ENCODE data around the gene CCK.

Gene CCK

DNA sequence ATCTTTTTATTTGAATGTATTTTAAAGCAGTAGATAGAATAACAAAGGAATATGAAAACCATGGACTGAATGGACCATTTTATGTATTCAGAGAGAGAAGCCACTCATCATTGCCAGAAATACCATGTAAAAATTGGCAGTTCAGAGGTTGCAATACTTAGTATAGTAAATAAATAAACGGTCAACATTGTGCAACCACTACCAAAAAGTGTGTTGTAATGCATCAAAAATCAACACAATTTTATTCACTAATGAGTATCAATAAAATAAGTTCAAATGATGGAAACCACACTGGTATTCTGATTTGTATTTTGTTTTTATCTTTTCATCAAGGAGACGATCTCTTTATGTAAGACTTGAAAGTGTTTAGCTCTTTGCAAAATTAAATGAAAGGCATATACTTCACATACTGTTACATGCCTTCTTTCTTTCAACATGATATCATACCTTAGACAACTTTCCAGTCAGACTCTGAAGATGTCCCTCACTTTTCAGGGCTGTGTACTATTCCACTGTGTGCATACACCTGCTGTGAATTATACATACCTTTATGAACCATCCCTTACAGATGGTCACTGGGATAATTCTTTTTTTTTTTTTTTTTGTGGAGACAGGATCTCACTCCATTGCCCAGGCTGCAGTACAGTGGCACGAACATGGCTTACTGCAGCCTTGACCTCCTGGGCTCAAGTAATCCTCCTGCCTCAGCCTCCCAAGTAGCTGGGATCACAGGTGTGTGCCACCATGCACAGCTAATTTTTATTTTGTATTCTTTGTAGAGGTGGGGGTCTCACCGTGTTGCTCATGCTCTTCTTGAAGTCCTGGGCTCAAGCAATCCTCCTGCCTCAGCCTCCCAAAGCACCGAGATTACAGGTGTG, 40.3 kb downstream of the CCK start:
- DNase-seq (ENCODE audit: low read depth in 2 of 2) = no peak

DNA sequence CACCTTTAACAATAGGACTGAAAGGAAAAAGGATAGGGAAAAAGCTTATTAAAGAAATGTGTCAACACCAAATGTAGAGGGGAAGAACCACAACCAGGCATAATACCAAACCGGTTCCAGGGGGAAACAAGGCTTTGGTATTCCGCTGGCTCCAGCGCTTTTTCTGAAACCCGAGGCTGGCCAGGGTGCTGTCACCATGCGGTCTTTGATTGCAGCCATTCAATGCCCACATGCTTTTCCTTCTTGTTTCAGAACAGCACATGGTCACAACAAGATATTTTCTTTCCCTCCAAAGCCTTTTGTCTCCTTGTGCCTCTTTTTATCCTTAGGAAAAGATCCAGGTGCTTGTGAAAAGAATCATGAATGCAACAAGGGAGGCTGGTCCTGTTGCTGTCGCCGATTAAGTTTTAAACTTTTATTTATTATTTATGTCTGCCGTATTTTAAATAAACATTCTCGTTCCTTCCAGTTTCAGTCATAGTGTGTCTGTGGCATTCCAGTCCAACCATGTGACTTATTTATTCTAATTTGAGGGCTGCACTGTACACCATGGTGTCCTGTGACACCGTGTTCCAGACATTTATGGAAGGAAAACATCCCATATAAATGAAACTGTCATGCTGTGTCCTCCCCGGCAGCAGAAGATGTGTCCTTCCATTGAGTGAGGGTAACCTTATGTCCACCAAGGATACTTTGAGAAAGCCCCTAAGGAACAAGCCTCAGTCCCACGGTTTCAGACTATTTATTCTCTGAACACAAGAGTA, 41.1 kb downstream of the CCK start:
- DNase-seq (ENCODE audit: low read depth in 2 of 2) = no peak

DNA sequence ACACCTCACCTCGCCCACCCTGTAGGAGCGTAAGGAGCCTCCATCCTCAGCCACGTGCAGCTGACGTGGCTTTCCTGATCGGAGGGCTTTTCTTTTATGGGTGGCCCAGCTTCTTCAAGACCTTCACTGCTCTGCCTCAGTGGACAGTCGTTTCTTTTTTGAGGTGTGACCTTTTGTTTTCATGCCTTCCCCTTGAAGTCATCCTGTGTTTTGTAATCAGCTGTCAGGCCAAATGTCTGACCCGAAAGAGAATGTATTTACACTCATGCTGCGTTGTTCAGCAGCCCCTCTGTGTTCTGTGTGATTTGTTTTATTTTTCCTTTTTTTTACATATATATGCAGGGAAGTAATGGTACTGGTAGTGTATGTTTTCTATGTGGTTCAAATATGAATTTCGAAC, 41.8 kb downstream of the CCK start:
- DNase-seq (ENCODE audit: low read depth in 2 of 2) = no peak

- DNase-seq (ENCODE audit: low read depth in 2 of 2) = no peak
These were observed 42.9 kb downstream of the CCK start for GRCh38 chr3:42222942-42223693.

DNA sequence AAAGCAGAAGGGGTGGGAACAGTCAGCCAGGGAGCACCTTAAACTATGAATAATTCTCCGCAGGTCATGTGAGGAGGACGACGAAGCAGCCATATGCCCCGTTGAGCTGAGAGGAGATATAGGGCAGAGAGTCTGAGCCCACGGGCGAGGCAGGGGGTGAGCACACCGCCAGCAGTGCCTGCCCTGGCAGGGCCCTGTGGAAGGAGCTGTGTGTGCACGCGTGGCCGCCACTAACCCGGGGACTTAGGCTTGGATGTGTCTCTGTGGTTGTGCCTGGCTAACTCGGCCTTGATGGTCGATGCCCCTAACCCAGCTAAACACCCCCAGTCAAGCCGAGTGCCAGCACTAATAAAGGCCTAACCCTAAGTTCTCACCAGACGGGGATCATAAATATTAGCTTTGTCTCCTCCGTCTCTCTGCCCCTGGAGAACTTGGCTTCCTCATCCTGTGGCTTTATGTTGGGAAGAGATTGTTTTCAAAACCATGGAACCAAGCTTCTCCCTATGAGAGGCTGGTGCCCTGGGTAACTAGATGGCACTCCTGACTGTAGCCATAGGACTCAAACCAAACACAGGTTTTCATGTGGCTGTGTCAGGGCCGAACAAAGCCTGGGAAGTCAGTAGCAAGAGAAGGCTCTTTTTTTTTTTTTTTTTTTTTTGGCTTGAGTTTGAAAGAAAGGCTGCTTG, 45.4 kb downstream of the CCK start:
- DNase-seq (ENCODE audit: low read depth in 2 of 2) = no peak

- no peak for DNase-seq (ENCODE audit: low read depth in 2 of 2)
These were observed 49.1 kb downstream of the CCK start for GRCh38 chr3:42216931-42217333.

DNA sequence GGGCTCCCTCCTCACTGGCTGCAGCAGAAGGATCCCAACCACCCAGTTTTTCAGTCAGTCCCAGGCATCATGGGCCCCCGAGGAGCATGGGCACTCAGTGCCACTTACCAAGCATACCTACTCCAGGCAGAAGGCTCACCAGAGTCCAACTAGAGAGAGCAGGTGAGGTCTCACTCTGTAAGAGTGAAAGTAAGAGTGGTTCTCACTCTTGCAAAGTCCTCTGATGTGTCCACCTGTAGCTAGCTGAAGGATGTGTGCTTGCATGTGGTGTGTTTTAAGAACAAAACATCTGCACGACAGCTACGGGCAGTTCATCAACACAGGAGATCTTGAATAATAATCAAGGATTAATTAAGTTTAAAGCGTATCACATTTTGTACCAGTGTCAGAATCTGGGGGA, 49.7 kb downstream of the CCK start:
- DNase-seq (ENCODE audit: low read depth in 2 of 2) = no peak

- DNase-seq (ENCODE audit: low read depth in 2 of 2) = no peak
These were observed 51.3 kb downstream of the CCK start for GRCh38 chr3:42214565-42215283.

DNA sequence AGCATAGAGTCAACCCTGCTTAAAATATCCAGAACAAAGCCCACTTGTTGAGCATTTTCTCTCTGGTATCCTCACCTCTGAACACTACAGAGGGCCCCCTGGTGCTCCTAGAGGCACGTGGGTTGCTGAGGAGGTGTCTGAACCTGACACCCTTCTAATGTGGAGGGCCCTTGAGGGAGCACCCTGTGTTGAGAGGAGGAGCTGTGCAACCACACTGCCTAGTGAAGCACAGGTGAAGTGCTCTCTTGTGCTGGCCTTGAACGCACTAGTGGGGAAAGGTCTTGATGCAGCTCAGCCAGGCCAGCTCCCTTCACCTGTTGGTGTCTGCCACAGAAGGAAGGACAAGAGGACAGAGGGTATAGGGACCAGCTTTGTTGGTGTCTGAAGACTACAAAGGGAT, 51.9 kb downstream of the CCK start:
- no peak for DNase-seq (ENCODE audit: low read depth in 2 of 2)

- DNase-seq (ENCODE audit: low read depth in 2 of 2) = no peak
These were observed 52.6 kb downstream of the CCK start for GRCh38 chr3:42213417-42213816.

DNA sequence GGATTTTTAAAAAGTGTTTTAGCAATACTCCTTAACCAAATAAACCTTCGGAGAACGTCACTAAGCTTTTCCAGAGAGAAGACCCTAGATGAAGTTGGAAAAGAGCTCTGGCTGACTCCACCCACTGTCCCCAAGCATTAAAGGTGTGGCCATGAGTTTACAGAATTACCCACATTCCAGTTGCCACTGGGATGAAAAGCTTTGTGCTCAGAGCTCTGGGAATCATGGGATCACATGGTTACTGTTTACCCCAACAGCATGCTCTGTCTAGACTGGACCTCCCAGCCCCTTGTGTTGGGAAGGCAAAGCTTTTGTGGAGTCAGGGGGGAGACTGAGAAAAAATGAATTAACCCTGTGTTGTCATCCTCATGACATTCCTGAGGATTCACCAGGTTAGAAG, 55.3 kb downstream of the CCK start:
- no peak for DNase-seq (ENCODE audit: low read depth in 2 of 2)

DNA sequence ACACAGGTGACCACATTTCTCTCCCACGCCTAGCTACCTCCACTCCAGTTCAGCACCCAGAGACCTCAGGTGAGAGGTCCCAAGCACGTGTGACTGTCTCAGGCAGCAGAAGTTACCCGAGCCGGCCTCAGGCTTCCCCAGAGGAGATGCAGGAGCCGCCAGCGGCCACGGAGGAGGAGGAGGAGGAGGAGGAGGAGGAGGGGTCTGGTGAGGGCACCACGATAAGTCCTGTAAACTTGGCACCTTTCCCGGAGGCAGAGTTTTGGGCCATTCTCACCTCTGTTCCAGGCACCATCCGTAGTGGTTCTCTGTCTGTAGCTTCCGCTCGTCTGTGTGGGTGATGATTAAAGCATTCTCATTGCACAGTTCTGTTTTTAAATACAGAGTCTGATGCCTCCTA, 56.1 kb downstream of the CCK start:
- DNase-seq (ENCODE audit: low read depth in 2 of 2) = no peak
